ENCODE measurements around the gene ANKS1B. TPM values are rescaled to one million over a fixed set of nuclear protein-coding genes. Genes with fewer than 3 reads are reported as not detected.
A peak's percentile ranks its signal among the peaks of the same experiment; 100 is the strongest.

ANKS1B gene
- total RNA-seq, 4 donors from 2014 or later = 34.5 to 81.9 (median 71.1) TPM

- intact Hi-C loops (cut with DNase I) = no loop called here
- H3K36me3 ChIP-seq = no peaks in the 10 kb centered on the region
- H3K4me3 ChIP-seq (replicated peaks in 1 of 3) = no peak overlapping the region
- DNase-seq = peak; percentile 4 to 11
- H3K4me1 ChIP-seq = peaks cover 0 to 8% of the 10 kb centered on the region in 2 donors
- TF ChIP-seq POLR2A (IDR thresholded peaks at IDR 0.05) (no peak), CTCF (IDR thresholded peaks at IDR 0.05) (no peak)
- no peak overlapping the region for H3K27ac ChIP-seq
- H3K27me3 ChIP-seq = no peaks in the 10 kb centered on the region
- H3K9me3 ChIP-seq = no peaks in the 10 kb centered on the region
- WGBS, 2 donors = 3 to 6% methylated on average over 12 to 31 of the region's 60 CpGs
Observed at GRCh38 chr12:98895086-98895651, 1089.6 kb downstream of the ANKS1B start.

DNA sequence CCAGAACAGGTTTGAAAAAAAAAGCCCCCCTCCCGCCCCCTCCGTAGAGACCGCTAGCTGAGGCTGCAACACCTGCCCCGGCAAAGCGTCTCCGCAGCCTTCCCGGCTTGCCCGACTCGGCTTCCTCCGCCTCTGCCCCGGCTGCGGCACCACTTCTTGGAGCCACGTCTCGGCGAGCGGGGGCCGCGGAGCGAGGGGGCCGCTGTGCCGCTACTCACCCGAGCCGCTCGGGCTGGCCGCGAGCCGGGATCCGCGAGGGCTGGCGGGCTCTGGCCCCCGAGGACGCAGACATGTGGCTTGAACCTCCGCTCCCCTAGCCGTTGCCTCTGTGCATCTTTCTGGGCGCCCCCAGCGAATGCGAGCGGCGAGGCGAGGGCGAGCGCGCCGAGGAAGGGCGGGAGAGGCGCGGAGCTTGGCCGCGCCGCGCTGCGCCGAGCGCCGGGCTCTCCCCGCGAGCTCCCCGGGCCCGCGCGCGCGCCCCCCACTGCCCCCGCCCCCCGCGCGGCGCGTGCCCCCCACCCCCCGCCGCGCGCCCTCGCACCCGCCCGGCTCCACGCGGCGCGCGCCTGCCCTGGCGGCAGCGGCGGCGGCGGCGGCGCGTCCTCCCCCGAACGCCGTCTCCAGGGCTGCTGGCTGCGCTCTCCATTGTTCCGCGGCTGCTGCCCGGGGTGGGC is 1090.2 kb downstream of the ANKS1B start:
- H3K27me3 ChIP-seq = no peaks in the 10 kb centered on the region
- WGBS, 2 donors = 1 to 9% methylated on average over 4 to 12 of the region's 96 CpGs
- no peaks in the 10 kb centered on the region for H3K36me3 ChIP-seq
- TF ChIP-seq CTCF (IDR thresholded peaks at IDR 0.05) (no peak), POLR2A (IDR thresholded peaks at IDR 0.05) (no peak)
- no peak for DNase-seq
- peaks cover 0 to 8% of the 10 kb centered on the region in 2 donors for H3K4me1 ChIP-seq
- no peak overlapping the region for H3K27ac ChIP-seq
- intact Hi-C loops (cut with DNase I) = no loop called here
- H3K4me3 ChIP-seq (replicated peaks in 1 of 3) = no peak overlapping the region
- no peaks in the 10 kb centered on the region for H3K9me3 ChIP-seq

DNA sequence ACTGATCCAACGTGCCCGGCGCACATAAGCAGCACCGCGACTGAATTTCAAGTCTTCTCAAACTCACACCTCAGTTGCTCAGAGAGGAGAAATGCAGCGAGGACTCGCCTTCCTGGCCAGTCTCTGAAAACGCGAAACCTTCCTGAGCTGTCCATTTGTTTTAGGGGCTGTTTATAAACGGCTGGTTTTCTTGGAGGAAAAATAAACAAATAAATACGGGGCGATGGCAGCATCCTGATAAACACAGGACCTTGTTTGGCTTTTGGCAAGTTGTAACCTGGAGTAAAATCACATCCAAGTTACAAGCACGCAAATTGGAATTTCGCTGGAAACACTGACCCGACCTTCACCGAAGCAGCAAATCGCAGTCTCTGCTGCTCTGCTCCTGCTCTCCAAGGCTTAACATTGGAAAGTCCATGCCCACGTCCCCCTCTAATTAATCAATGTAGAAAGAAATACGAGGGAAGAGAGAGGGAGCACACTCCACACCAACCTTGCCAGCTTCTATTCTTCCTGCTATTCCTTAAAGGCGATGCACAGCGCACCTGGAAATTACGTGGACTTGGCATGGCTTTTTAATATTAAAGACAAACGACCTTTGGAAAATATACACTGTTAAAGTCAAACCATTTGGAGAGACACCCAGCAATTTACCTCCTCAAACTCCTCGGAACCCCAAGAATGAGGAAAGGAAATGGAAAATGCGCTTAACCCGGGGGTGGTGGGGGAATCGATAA is 1090.9 kb downstream of the ANKS1B start:
- 11 to 14% methylated on average over 27 of the region's 27 CpGs for WGBS, 2 donors
- no peak for DNase-seq
- H3K27ac ChIP-seq = no peak overlapping the region
- no peaks in the 10 kb centered on the region for H3K9me3 ChIP-seq
- H3K4me3 ChIP-seq (replicated peaks in 1 of 3) = no peak overlapping the region
- TF ChIP-seq CTCF (IDR thresholded peaks at IDR 0.05) (no peak), POLR2A (IDR thresholded peaks at IDR 0.05) (no peak)
- H3K27me3 ChIP-seq = no peaks in the 10 kb centered on the region
- intact Hi-C loops (cut with DNase I) = no loop called here
- H3K36me3 ChIP-seq = no peaks in the 10 kb centered on the region
- H3K4me1 ChIP-seq = peaks cover 0 to 8% of the 10 kb centered on the region in 2 donors

GRCh38 chr12:98893126-98893674 is 1091.5 kb downstream of the ANKS1B start:
- 30 to 44% methylated on average over 11 of the region's 11 CpGs for WGBS, 2 donors
- Histone ChIP-seq H3K27me3 (no peaks in the 10 kb centered on the region), H3K36me3 (no peaks in the 10 kb centered on the region), H3K9me3 (no peaks in the 10 kb centered on the region), H3K4me3 (replicated peaks in 1 of 3) (no peak overlapping the region), H3K27ac (no peak overlapping the region), H3K4me1 (peaks cover 0 to 8% of the 10 kb centered on the region in 2 donors)
- TF ChIP-seq CTCF (IDR thresholded peaks at IDR 0.05) (no peak), POLR2A (IDR thresholded peaks at IDR 0.05) (no peak)
- no peak for DNase-seq
- intact Hi-C loops (cut with DNase I) = no loop called here

All from thyroid gland (tissue), 4 donors.